Duodenal mucosa (tissue), 2 donors: ENCODE data around the gene DGKA.
A peak's percentile ranks its signal among the peaks of the same experiment; 100 is the strongest.

Experiments
- H3K27ac ChIP-seq: one replicate; pipeline ENCODE4 v1.7.0; 2013; ENCODE audit warnings: low read depth, low read length
- H3K27me3 ChIP-seq, 2 donors: one replicate each; pipeline ENCODE4 v1.7.0; 2013; ENCODE audit warnings: low read length in 2 of 2, control low read depth in 1 of 2; ENCODE audit not compliant: insufficient read depth in 2 of 2, control insufficient read depth in 1 of 2
- H3K36me3 ChIP-seq, 2 donors: one replicate each; pipeline ENCODE4 v1.7.0; 2013; ENCODE audit warnings: low read length in 2 of 2, control low read depth in 1 of 2; ENCODE audit not compliant: insufficient read depth in 2 of 2, control insufficient read depth in 1 of 2
- H3K4me1 ChIP-seq, 2 donors: one replicate each; pipeline ENCODE4 v1.7.0; 2013; ENCODE audit warnings: low read length in 2 of 2, control low read depth in 1 of 2; ENCODE audit not compliant: insufficient read depth in 2 of 2, control insufficient read depth in 1 of 2
- H3K4me3 ChIP-seq, 2 donors: one replicate each; pipeline ENCODE4 v1.7.0; 2013; ENCODE audit warnings: low read length in 2 of 2, low read depth in 1 of 2
- H3K9ac ChIP-seq, 2 donors: one replicate each; pipeline ENCODE4 v1.7.0; 2013; ENCODE audit warnings: low read length in 2 of 2, low read depth in 1 of 2
- H3K9me3 ChIP-seq, 2 donors: one replicate each; pipeline ENCODE4 v1.7.0; 2013; ENCODE audit warnings: low read length in 2 of 2, control low read depth in 1 of 2; ENCODE audit not compliant: control insufficient read depth in 1 of 2

Gene DGKA

DNA sequence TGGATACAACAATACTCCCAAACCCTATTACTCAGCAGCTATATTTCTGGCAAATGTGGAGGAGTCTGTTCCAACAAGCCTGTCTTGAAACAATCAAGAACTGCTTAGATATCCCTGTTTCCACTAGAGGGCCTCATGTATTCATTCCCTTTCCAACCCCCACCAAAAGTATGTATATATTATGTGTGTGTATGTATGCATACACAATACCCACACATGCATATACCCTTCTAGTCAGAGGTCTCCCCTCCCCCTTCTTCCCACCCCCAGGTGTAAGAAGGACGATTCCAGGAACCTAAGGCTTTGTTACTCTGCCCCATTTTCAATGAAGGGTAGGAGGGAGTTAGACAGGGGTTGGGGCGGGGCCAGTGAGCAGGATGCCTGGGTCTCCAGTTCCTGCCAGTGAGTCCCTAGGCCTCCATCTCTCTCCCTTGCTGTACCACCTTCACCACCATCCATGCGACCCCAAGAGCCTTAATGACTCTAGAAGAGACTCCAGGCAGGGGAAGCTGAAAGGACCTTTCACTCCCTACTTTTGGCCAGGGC lies at the start of gene DGKA:
DGKA (plus strand) TSS at position 392 of the 546 bp plus-strand sequence. CDS start 5,342 bp downstream, outside the sequence.
- H3K27ac ChIP-seq = peak within 1 kb of the TSS; percentile 88
- H3K36me3 ChIP-seq = no peaks in the 10 kb centered on the region
- H3K9me3 ChIP-seq = no peaks in the 10 kb centered on the region
- H3K4me3 ChIP-seq = peak within 1 kb of the TSS; percentile 84 to 88
- peaks cover 50 to 60% of the 10 kb centered on the region in 2 donors for H3K4me1 ChIP-seq
- peak within 1 kb of the TSS; percentile 88 to 98 for H3K9ac ChIP-seq
- H3K27me3 ChIP-seq = no peaks in the 10 kb centered on the region

GRCh38 chr12:55885113-55885512 lies 45.8 kb upstream of the DGKA start:
- H3K9ac ChIP-seq = no peak overlapping the region
- no peak overlapping the region for H3K4me3 ChIP-seq
- H3K36me3 ChIP-seq = no peaks in the 10 kb centered on the region
- H3K9me3 ChIP-seq = no peaks in the 10 kb centered on the region
- no peak overlapping the region for H3K27ac ChIP-seq
- H3K4me1 ChIP-seq = no peaks in the 10 kb centered on the region
- H3K27me3 ChIP-seq = no peaks in the 10 kb centered on the region

- Histone ChIP-seq H3K9ac (no peak overlapping the region), H3K36me3 (no peaks in the 10 kb centered on the region), H3K27ac (no peak overlapping the region), H3K4me1 (no peaks in the 10 kb centered on the region), H3K27me3 (no peaks in the 10 kb centered on the region), H3K4me3 (no peak overlapping the region), H3K9me3 (no peaks in the 10 kb centered on the region)
These were observed 39.7 kb upstream of the DGKA start for GRCh38 chr12:55891310-55891709.

GRCh38 chr12:55893723-55894122 lies 37.2 kb upstream of the DGKA start:
- Histone ChIP-seq H3K27me3 (no peaks in the 10 kb centered on the region), H3K4me1 (no peaks in the 10 kb centered on the region), H3K9ac (no peak overlapping the region), H3K4me3 (no peak overlapping the region), H3K27ac (no peak overlapping the region), H3K36me3 (no peaks in the 10 kb centered on the region), H3K9me3 (no peaks in the 10 kb centered on the region)

GRCh38 chr12:55899082-55899481 lies 31.9 kb upstream of the DGKA start:
- H3K9ac ChIP-seq = no peak overlapping the region
- no peak overlapping the region for H3K4me3 ChIP-seq
- H3K27me3 ChIP-seq = no peaks in the 10 kb centered on the region
- peaks cover 0 to 3% of the 10 kb centered on the region in 2 donors for H3K4me1 ChIP-seq
- H3K27ac ChIP-seq = no peak overlapping the region
- H3K36me3 ChIP-seq = peaks cover 8 to 28% of the 10 kb centered on the region in 2 donors
- H3K9me3 ChIP-seq = no peaks in the 10 kb centered on the region

DNA sequence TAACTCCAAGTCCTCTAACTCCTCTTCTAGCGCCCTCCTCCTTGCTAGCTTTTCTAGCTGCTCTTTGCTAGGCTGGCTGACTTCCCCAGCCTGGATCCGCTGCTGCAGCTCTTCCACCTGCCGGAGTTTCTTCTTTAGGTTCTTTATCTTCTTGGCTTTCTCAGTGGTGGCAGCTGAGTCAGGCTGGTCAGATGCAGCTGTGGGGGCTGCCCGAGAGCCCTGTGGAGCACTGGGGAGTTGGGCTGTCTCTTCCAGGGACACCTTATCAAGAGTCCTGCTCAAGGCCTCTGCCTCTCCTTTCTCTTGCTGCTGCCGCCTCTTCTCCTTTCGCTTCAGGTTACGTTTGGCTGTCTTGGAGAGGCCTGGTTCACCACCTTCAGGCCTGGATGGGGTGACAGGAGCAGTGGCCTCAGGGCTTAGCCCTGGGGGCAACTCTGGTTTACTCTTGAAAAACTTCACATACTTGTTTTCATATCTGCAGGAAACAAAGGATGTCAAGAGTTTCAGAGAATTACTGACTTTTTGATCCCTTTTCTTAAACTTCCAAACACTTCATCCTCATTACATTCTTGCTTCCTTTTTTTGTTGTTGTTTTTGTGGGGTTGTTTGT lies 29.0 kb upstream of the DGKA start:
- H3K4me3 ChIP-seq = no peak overlapping the region

DNA sequence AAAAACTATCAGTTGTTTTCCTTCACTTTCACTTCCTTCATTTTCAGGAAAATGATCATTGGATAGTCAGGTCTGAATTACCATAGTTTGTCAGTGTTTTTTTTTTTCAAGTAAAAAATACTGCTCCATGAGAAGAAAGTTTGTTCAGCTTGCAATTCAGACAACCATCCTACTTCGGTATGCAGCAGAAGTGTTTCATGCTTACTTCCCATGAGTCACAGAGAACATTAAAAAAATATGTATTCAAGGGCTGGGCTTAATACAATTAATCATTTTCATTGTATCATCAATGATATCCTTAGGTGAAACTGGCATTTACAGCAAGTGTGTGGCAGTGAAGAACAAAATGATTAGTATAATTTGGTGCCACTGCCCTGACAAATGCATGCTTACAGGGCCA lies 24.9 kb upstream of the DGKA start:
- Histone ChIP-seq H3K36me3 (peaks cover 8 to 22% of the 10 kb centered on the region in 2 donors), H3K27me3 (no peaks in the 10 kb centered on the region), H3K9ac (no peak overlapping the region), H3K4me3 (no peak overlapping the region), H3K9me3 (no peaks in the 10 kb centered on the region), H3K4me1 (peaks cover 0 to 9% of the 10 kb centered on the region in 2 donors), H3K27ac (no peak overlapping the region)

More for the DNA sequence above, 29.0 kb upstream of the DGKA start:
- no peaks in the 10 kb centered on the region for H3K9me3 ChIP-seq
- H3K36me3 ChIP-seq = peaks cover 8 to 28% of the 10 kb centered on the region in 2 donors
- H3K27ac ChIP-seq = no peak overlapping the region
- H3K4me1 ChIP-seq = peaks cover 0 to 3% of the 10 kb centered on the region in 2 donors
- H3K9ac ChIP-seq = no peak overlapping the region
- H3K27me3 ChIP-seq = no peaks in the 10 kb centered on the region

DNA sequence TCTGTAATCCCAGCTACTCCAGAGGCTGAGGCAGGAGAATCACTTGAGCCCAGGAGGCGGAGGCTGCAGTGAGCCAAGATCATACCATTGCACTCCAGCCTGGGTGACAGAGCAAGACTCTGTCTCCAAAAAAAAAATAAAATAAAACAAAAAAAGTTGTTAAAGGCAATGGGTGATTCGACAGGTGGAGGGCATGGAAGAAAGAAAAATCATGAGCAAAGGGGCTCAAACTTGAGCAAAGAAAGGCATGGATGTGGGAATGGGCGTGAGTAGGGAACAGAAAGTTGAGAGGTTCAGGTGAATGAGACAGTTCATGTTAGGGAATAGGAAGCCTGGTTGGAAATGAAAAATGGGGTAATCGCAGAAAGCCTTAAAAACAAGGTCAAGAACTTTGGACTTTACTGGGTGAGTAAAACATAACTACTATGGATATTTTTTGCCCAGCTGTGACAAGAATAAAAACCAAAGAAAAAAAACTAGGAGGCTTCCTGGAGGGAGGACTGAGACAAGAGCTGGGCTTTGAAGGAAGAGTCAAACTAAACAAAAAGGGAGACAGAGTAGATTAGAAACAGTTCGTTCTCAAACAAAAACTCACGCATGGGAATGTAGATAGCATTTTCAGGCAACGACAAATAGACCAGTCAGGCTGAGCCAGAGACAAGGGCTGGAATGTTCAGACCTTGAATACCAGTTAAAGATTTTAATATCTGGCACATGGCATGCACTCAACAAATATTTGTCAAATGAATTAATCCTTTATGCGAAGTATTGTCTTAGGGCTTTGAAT lies 22.0 kb upstream of the DGKA start:
- Histone ChIP-seq H3K27ac (no peak overlapping the region), H3K4me3 (no peak overlapping the region), H3K9ac (no peak overlapping the region)

DNA sequence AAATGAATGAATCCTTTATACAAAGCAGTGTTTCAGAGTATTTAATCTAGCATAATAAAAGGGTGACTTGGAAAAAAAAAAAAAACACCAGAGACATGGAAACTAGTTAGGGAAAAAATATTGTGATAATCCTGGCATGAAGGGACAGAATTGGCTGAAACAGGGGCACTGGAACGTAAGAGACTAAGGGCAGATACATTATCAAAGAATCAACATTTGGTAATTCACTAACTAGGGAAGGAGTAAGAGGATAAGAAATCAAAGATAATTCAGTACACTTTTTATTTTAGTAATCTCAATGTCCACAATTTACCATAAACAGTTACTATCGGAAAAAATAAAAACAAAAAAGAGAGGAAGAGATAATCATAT lies 21.5 kb upstream of the DGKA start:
- H3K4me3 ChIP-seq = no peak overlapping the region
- H3K4me1 ChIP-seq = peaks cover 0 to 11% of the 10 kb centered on the region in 2 donors
- no peak overlapping the region for H3K9ac ChIP-seq
- peaks cover 5 to 15% of the 10 kb centered on the region in 2 donors for H3K36me3 ChIP-seq
- H3K9me3 ChIP-seq = no peaks in the 10 kb centered on the region
- no peaks in the 10 kb centered on the region for H3K27me3 ChIP-seq
- no peak overlapping the region for H3K27ac ChIP-seq

More for the DNA sequence above, 22.0 kb upstream of the DGKA start:
- Histone ChIP-seq H3K4me1 (peaks cover 0 to 9% of the 10 kb centered on the region in 2 donors), H3K27me3 (no peaks in the 10 kb centered on the region), H3K36me3 (peaks cover 3 to 12% of the 10 kb centered on the region in 2 donors), H3K9me3 (no peaks in the 10 kb centered on the region)

DNA sequence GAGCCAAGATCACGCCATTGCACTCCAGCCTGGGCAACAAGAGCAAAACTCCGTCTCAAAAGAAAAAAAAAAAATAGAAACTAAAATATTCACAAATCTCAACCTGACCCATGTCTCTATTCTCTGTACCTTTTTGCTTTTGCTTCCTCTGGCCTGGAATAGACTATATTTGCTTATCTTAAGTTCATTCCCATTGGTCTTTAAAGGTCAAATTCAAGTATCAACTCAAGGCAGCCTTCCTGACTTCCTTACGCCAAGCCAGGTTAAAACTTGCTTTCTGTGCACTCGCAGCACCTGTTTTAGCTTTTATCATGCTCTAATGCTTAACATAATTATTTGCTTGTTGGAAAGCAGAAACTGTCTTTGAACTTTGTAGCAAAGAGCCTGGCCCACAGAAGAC lies 18.1 kb upstream of the DGKA start:
- H3K4me1 ChIP-seq = peaks cover 0 to 17% of the 10 kb centered on the region in 2 donors
- no peaks in the 10 kb centered on the region for H3K27me3 ChIP-seq
- H3K9ac ChIP-seq = no peak overlapping the region
- no peak overlapping the region for H3K27ac ChIP-seq
- peaks cover 8 to 18% of the 10 kb centered on the region in 2 donors for H3K36me3 ChIP-seq
- no peak overlapping the region for H3K4me3 ChIP-seq
- H3K9me3 ChIP-seq = no peaks in the 10 kb centered on the region
